Type B pancreatic cell (in vitro differentiated cells): ENCODE results near the gene CDHR3. TPM values are rescaled to one million over a fixed set of nuclear protein-coding genes. Genes with fewer than 3 reads are reported as not detected.
"Not testable (repeated sequence)": the region's sequence is repeated elsewhere in the genome, so short reads cannot be mapped to it uniquely, and the experiment has no call there.

Source experiments
- DNase-seq: peaks from one replicate; pipeline ENCODE4 v3.0.0; 2021; ENCODE audit warnings: mixed read lengths; ENCODE audit not compliant: unreplicated experiment; ENCODE audit errors: extremely low spot score
- H3K27ac Mint-ChIP-seq: 2 replicates; pipeline ENCODE4 v1.8.0; 2021; ENCODE audit warnings: mild to moderate bottlenecking, mixed read lengths
- H3K27me3 Mint-ChIP-seq: 2 replicates; pipeline ENCODE4 v1.8.0; 2021; ENCODE audit warnings: mixed read lengths
- H3K36me3 Mint-ChIP-seq: 2 replicates; pipeline ENCODE4 v1.8.0; 2021; ENCODE audit warnings: mixed read lengths
- H3K4me1 Mint-ChIP-seq: one replicate; pipeline ENCODE4 v1.8.0; 2021; ENCODE audit warnings: mixed read lengths; ENCODE audit not compliant: unreplicated experiment
- H3K4me3 Mint-ChIP-seq: 2 replicates; pipeline ENCODE4 v1.8.0; 2021; ENCODE audit warnings: mild to moderate bottlenecking, mixed read lengths
- H3K9me3 Mint-ChIP-seq: 2 replicates; pipeline ENCODE4 v1.8.0; 2021; ENCODE audit warnings: mixed read lengths
- total RNA-seq: library from RNA; stranded (reverse); gene quantifications from 2 replicates; pipeline ENCODE4 v1.2.1, GENCODE V29; 2021; ENCODE audit warnings: low replicate concordance
- TF ChIP-seq, protein P1 (sequence below): fragments of 200-600 bp; sonication (generic); conservative IDR thresholded peaks from 2 replicates; pipeline ENCODE4 v1.5.0; 2021; ENCODE audit warnings: antibody characterized with exemption, mild to moderate bottlenecking

The CDHR3 gene
- total RNA-seq, 1 donor from 2014 or later = 5.6 TPM

DNA sequence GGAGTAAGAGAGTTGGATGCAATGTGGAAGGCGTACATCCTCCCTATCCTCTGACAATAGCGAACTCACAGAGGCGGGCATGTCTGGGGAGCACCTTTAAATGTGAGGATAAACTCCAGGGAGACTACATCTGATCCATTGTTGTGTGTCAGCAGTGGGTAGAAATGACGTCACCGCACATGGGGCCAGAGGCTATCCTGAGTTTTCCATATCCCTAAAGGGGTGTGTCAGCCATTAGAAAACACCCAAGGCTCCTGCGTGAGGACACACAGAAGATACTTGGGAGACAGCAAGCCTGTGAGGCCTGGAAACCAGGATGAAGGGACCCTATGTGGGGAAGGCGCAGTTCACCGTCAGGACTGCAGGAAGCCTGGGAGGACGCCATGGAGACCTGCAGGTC, 17.2 kb upstream of the CDHR3 start:
- DNase-seq = no peak
- H3K27me3 Mint-ChIP-seq = no peaks in the 10 kb centered on the region
- H3K4me1 Mint-ChIP-seq = peaks cover 1% of the 10 kb centered on the region
- no peak overlapping the region for H3K27ac Mint-ChIP-seq
- no peak overlapping the region for H3K4me3 Mint-ChIP-seq
- no peaks in the 10 kb centered on the region for H3K36me3 Mint-ChIP-seq
- TF ChIP-seq, protein P1, sequence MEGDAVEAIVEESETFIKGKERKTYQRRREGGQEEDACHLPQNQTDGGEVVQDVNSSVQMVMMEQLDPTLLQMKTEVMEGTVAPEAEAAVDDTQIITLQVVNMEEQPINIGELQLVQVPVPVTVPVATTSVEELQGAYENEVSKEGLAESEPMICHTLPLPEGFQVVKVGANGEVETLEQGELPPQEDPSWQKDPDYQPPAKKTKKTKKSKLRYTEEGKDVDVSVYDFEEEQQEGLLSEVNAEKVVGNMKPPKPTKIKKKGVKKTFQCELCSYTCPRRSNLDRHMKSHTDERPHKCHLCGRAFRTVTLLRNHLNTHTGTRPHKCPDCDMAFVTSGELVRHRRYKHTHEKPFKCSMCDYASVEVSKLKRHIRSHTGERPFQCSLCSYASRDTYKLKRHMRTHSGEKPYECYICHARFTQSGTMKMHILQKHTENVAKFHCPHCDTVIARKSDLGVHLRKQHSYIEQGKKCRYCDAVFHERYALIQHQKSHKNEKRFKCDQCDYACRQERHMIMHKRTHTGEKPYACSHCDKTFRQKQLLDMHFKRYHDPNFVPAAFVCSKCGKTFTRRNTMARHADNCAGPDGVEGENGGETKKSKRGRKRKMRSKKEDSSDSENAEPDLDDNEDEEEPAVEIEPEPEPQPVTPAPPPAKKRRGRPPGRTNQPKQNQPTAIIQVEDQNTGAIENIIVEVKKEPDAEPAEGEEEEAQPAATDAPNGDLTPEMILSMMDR = no peak
- no peaks in the 10 kb centered on the region for H3K9me3 Mint-ChIP-seq

DNA sequence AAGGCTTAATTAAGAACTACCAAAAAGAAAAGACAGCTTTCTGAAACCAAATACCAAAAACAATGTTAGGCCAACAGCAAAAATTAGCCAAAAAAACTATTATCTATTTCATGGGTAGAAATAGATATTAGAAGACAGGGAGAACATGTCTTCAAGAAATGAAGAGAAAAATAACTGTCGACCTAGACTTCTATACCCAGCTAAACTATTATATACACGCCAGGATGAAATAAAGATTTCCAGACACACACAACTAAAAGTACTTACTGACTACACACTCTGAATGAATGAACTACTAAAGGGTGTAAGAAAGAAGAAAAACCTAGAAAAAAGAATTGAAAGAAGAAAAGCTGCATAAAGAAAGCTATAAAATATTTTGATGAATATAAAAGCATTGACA, 11.5 kb upstream of the CDHR3 start:
- H3K36me3 Mint-ChIP-seq = no peaks in the 10 kb centered on the region
- H3K4me1 Mint-ChIP-seq = no peaks in the 10 kb centered on the region
- DNase-seq = no peak
- no peak overlapping the region for H3K4me3 Mint-ChIP-seq
- no peak overlapping the region for H3K27ac Mint-ChIP-seq
- TF ChIP-seq, protein P1 = no peak
- no peaks in the 10 kb centered on the region for H3K27me3 Mint-ChIP-seq
- no peaks in the 10 kb centered on the region for H3K9me3 Mint-ChIP-seq

DNA sequence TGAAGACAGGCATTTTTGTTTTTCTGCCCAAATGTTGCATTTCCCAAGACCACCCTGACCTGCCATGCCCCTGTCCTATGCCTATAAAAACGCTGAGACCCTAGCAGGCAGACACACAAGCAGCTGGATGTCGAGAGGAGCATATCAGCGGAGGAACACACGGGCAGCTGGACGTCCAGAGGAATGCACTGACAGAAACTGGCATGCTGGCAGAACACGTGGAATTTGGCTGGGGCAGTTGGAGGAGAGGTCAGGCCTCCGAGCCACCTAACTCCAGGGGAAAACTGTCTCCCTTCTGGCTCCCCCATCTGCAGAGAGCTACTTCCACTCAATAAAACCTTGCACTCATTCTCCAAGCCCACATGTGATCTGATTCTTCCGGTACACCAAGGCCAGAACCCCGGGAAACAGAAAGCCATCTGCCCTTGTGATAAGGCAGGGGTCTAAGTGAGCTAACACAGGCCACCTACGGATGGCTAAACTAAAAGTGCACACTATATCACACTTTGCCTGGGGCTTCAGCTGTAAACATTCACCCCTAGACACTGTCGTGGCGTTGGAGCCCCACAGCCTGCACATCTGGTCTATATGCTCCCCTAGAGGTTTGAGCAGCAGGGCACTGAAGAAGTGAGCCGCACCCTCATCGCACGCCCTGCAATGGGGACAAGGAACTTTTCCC, 10.0 kb upstream of the CDHR3 start:
- no peaks in the 10 kb centered on the region for H3K27me3 Mint-ChIP-seq
- no peak overlapping the region for H3K27ac Mint-ChIP-seq
- no peaks in the 10 kb centered on the region for H3K36me3 Mint-ChIP-seq
- H3K9me3 Mint-ChIP-seq = no peaks in the 10 kb centered on the region
- H3K4me1 Mint-ChIP-seq = no peaks in the 10 kb centered on the region
- no peak overlapping the region for H3K4me3 Mint-ChIP-seq
- TF ChIP-seq, protein P1 = no peak
- DNase-seq = no peak

DNA sequence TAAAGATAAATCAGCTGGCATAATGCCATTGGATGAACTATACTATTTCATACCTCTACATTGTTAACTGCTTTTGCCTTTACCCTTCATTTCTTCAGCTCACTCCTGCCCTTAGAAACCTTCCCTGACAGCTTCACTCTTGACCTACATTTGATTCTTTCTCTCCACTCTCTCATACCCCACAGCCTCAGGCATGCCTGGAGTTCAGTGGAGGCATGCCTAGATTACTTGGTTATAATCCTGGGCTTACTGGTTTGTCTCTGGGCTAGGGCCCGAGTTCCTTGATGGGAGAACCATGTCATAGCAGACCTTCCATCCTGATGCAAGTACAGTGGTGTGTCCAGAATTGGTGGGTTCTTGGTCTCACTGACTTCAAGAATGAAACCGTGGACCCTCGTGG, 8.4 kb upstream of the CDHR3 start:
- H3K36me3 Mint-ChIP-seq = no peaks in the 10 kb centered on the region
- TF ChIP-seq, protein P1 = no peak
- no peaks in the 10 kb centered on the region for H3K4me1 Mint-ChIP-seq
- DNase-seq = no peak
- H3K27me3 Mint-ChIP-seq = no peaks in the 10 kb centered on the region
- H3K9me3 Mint-ChIP-seq = no peaks in the 10 kb centered on the region
- H3K27ac Mint-ChIP-seq = no peak overlapping the region
- H3K4me3 Mint-ChIP-seq = no peak overlapping the region

DNA sequence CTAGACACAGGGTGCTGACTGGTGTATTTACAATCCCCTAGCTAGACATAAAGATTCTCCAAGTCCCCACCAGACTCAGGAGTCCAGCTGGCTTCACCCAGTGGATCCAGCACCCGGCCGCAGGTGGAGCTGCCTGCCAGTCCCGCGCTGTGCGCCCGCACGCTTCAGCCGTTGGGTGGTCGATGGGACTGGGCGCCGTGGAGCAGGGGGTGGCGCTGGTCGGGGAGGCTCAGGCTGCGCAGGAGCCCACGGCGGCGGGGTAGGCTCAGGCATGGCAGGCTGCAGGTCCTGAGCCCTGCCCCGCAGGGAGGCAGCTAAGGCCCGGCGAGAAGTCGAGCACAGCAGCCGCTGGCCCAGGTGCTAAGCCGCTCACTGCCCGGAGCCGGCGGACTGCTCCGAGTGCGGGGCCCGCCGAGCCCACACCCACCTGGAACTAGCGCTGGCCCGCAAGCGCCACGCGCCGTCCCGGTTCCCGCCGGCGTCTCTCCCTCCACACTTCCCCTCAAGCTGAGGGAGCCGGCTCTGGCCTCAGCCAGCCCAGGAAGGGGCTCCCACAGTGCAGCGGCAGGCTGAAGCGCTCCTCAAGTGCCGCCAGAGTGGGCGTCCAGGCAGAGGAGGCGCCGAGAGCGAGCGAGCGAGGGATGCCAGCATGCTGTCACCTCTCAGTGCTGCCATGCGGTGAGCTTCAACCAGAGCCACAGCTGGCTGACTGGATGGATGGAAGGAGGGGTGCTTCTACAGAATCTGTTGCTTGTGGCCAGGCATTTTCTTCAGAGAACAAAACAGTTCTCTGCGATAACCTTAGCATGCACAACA, 7.2 kb upstream of the CDHR3 start:
- not testable (repeated sequence) for H3K4me1 Mint-ChIP-seq, H3K9me3 Mint-ChIP-seq, H3K4me3 Mint-ChIP-seq, H3K36me3 Mint-ChIP-seq, H3K27ac Mint-ChIP-seq, DNase-seq, H3K27me3 Mint-ChIP-seq

DNA sequence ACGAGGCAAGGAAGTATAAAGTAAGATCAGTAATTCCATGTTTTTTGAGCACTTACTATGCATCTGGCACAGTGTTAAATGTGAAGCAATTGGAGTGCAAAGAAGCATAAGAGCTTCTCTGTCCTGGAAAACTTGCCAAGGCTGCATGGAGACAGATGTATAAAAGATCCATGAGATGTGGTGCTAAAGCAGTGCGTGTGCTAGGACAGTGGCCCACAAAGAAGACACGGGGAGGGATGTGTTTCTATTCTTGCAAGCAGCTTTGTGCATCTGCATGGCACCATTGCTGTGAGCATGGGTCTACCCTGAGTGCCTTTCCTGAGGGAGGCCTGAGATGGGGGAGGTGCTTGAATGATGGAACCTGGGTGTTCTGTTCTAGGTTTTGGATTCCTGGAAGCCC, 5.1 kb upstream of the CDHR3 start:
- Mint-ChIP-seq H3K36me3 (no peaks in the 10 kb centered on the region), H3K27me3 (peaks cover 2% of the 10 kb centered on the region), H3K9me3 (no peaks in the 10 kb centered on the region), H3K27ac (no peak overlapping the region), H3K4me3 (no peak overlapping the region), H3K4me1 (no peaks in the 10 kb centered on the region)
- no peak for DNase-seq
- TF ChIP-seq, protein P1 = no peak
